ENCODE data around the gene VSIG10L. TPM values are rescaled to one million over a fixed set of nuclear protein-coding genes. Genes with fewer than 3 reads are reported as not detected.

Gene VSIG10L
- total RNA-seq = 1 to 10 TPM; 1.8 to 2.0 TPM

DNA sequence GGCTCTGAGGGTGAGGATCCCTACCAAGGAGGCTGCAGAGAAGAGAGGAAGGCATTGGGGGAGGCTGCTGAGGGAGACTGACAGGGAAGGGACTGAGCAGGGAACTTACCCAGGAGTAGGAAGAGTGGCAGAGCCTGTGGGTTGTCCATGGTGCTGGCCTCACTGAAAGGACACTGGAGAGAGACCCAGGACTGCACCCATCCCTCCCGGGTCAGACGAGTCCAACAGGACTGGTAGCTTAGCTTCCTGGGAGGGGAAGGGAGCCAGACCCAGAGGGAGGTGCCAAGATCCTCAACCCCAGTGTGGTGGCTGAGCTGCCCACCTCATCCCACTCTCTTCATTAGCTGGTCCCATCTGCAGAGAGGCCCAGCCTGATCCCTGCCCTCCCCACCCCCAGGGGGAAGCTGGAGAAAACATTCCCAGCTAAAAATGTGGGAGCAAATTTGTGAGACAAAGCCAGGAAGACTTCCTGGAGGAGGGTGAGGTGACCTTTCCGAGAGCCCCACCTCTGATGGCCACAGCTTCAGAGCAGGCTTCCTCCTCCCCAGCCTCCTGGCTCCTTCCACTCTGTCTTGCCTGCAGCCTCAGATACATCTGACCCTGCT is at the start of gene VSIG10L:
Gene VSIG10L, minus strand, starts transcription at position 164 of the 605 bp plus-strand sequence. Its CDS starts 15 bp downstream, at position 149.
- Mint-ChIP-seq H3K27me3 (ENCODE audit: low read depth) (peaks cover 3% of the 10 kb centered on the region), H3K4me3 (peak within 1 kb of the TSS; percentile 42), H3K27ac (peak within 1 kb of the TSS; percentile 1), H3K4me1 (ENCODE audit: low read depth) (peaks cover 24% of the 10 kb centered on the region), H3K36me3 (ENCODE audit: low read depth) (peaks cover 20% of the 10 kb centered on the region), H3K9me3 (ENCODE audit: insufficient read depth) (no peaks in the 10 kb centered on the region)
- ATAC-seq = no peak
- CTCF ChIA-PET = interaction anchor here (0.9 to 5.3 kb wide), 6 partner anchors 21 to 99 kb away, joined by 3 to 38 read pairs (median 4); partner anchors contain the start of gene ETFB
- no peak for DNase-seq
- POLR2A ChIA-PET = interaction anchor here (1.4 to 3.3 kb wide), 2 partner anchors 23 to 30 kb away, joined by 5 to 12 read pairs; partner anchors contain the start of gene NKG7

DNA sequence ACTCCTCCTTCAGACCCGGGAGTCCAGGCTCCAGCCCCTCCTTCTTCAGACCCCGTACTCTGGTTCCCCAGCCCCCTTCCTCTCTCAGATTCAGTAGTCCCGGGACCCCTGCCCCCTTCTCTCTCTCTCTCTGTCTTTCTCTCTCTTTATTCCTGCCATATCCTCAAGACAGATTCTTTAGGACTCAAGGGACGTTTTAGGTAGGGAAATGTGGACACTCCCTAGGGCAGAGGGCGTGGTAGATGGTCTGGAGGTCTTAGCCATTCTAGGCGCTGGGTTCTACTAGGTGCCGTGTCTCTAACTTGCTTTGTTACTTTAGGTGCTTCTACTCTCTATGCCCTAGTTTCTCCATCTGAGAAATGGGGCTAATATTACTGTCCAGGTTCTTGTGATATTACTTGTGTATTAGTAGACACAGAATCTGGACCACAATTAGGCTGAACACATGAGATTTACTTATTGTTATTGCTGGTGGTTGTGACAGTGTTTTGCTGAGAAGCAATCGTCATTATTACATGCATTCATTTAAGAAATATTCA is 49.2 kb upstream of the VSIG10L start:
- no peaks in the 10 kb centered on the region for H3K9me3 Mint-ChIP-seq (ENCODE audit: insufficient read depth)
- H3K27ac Mint-ChIP-seq = peak overlapping the region; percentile 78
- ATAC-seq = no peak
- no peaks in the 10 kb centered on the region for H3K27me3 Mint-ChIP-seq (ENCODE audit: low read depth)
- no peak overlapping the region for H3K4me3 Mint-ChIP-seq
- DNase-seq = no peak
- POLR2A ChIA-PET = interaction anchor here (0.7 kb wide), 1 partner anchor 11 kb away, joined by 3 read pairs; no protein-coding TSS in a partner anchor
- H3K4me1 Mint-ChIP-seq (ENCODE audit: low read depth) = peaks cover 53% of the 10 kb centered on the region
- CTCF ChIA-PET = interaction anchor here (0.8 kb wide), 1 partner anchor 52 kb away, joined by 3 read pairs; no protein-coding TSS in a partner anchor
- peaks cover 6% of the 10 kb centered on the region for H3K36me3 Mint-ChIP-seq (ENCODE audit: low read depth)

- no peak overlapping the region for H3K27ac Mint-ChIP-seq
- H3K27me3 Mint-ChIP-seq (ENCODE audit: low read depth) = no peaks in the 10 kb centered on the region
- ChIA-PET POLR2A (no interaction called here), CTCF (interaction anchor here (0.7 kb wide), 1 partner anchor 9 kb away, joined by 3 read pairs; no protein-coding TSS in a partner anchor)
- no peaks in the 10 kb centered on the region for H3K36me3 Mint-ChIP-seq (ENCODE audit: low read depth)
- peaks cover 36% of the 10 kb centered on the region for H3K4me1 Mint-ChIP-seq (ENCODE audit: low read depth)
- no peak overlapping the region for H3K4me3 Mint-ChIP-seq
- ATAC-seq = no peak
- DNase-seq = no peak
- no peaks in the 10 kb centered on the region for H3K9me3 Mint-ChIP-seq (ENCODE audit: insufficient read depth)
These were observed 47.2 kb upstream of the VSIG10L start for GRCh38 chr19:51389143-51389542.

GRCh38 chr19:51387924-51388389 is 46.0 kb upstream of the VSIG10L start, which contains the start of gene LIM2:
LIM2 (minus strand) TSS chr19:51387974; CDS start chr19:51387443, 531 bp downstream.
- DNase-seq (no peak), ATAC-seq (no peak)
- Mint-ChIP-seq H3K4me3 (no peak within 1 kb of the TSS), H3K27ac (peak within 1 kb of the TSS; percentile 45), H3K9me3 (ENCODE audit: insufficient read depth) (no peaks in the 10 kb centered on the region), H3K36me3 (ENCODE audit: low read depth) (no peaks in the 10 kb centered on the region), H3K4me1 (ENCODE audit: low read depth) (peaks cover 28% of the 10 kb centered on the region), H3K27me3 (ENCODE audit: low read depth) (no peaks in the 10 kb centered on the region)
- POLR2A ChIA-PET = no interaction called here
- CTCF ChIA-PET = no interaction called here

DNA sequence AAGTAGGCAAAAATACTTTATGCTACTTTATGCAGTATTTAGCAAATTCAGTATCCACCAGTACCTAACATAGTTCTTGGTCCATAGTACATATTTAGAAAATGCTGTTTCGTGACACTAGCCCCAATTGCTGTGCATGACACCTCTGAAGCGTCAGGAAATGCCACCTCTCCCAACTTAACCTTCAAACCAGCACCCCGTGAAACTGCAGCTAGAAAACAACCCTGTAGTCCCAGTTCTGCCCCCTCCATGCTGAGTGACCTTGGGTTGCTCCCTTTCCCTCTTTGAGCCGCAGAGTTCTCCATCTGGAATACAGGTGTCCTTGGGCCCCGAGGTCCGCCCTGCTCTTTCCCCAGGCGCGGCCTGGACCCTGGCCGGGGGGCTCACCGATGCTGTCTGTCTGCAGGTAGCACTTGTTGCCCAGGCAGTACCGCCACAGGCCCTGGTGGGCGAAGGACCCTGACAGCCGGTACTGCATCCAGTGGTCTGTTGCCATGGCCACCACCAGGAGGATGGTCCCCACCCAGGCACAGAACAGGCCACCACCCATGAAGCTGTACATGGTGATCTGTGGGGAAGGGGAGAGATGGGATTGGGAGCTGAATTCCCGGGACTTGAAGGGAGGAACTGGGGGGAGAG is 45.1 kb upstream of the VSIG10L start:
- CTCF ChIA-PET = no interaction called here
- no peak overlapping the region for H3K4me3 Mint-ChIP-seq

GRCh38 chr19:51382004-51382403 is 40.1 kb upstream of the VSIG10L start:
- no peaks in the 10 kb centered on the region for H3K9me3 Mint-ChIP-seq (ENCODE audit: insufficient read depth)
- ChIA-PET CTCF (interaction anchor here (1.6 kb wide), 1 partner anchor 14 kb away, joined by 6 read pairs; no protein-coding TSS in a partner anchor), POLR2A (interaction anchor here (1.5 kb wide), 1 partner anchor 9 kb away, joined by 6 read pairs; the partner anchor contains the start of gene NKG7)
- H3K4me3 Mint-ChIP-seq = no peak overlapping the region
- no peak for DNase-seq
- H3K4me1 Mint-ChIP-seq (ENCODE audit: low read depth) = peaks cover 26% of the 10 kb centered on the region
- no peak overlapping the region for H3K27ac Mint-ChIP-seq
- ATAC-seq = no peak
- no peaks in the 10 kb centered on the region for H3K27me3 Mint-ChIP-seq (ENCODE audit: low read depth)
- peaks cover 5% of the 10 kb centered on the region for H3K36me3 Mint-ChIP-seq (ENCODE audit: low read depth)

More for the DNA sequence above, 45.1 kb upstream of the VSIG10L start:
- H3K27ac Mint-ChIP-seq = peak overlapping the region; percentile 45
- H3K4me1 Mint-ChIP-seq (ENCODE audit: low read depth) = peaks cover 23% of the 10 kb centered on the region
- POLR2A ChIA-PET = no interaction called here
- H3K9me3 Mint-ChIP-seq (ENCODE audit: insufficient read depth) = no peaks in the 10 kb centered on the region
- H3K27me3 Mint-ChIP-seq (ENCODE audit: low read depth) = no peaks in the 10 kb centered on the region
- H3K36me3 Mint-ChIP-seq (ENCODE audit: low read depth) = peaks cover under 1% of the 10 kb centered on the region
- peak; percentile 33 for ATAC-seq
- DNase-seq = no peak

GRCh38 chr19:51380379-51380778 is 38.4 kb upstream of the VSIG10L start:
- DNase-seq = no peak
- CTCF ChIA-PET = interaction anchor here (1.6 kb wide), 1 partner anchor 15 kb away, joined by 6 read pairs; no protein-coding TSS in a partner anchor
- peaks cover 6% of the 10 kb centered on the region for H3K36me3 Mint-ChIP-seq (ENCODE audit: low read depth)
- peak overlapping the region; percentile 26 for H3K27ac Mint-ChIP-seq
- no peak for ATAC-seq
- POLR2A ChIA-PET = interaction anchor here (1.3 kb wide), 1 partner anchor 10 kb away, joined by 3 read pairs; the partner anchor contains the start of gene C19orf84
- H3K4me3 Mint-ChIP-seq = no peak overlapping the region
- H3K4me1 Mint-ChIP-seq (ENCODE audit: low read depth) = peaks cover 42% of the 10 kb centered on the region
- no peaks in the 10 kb centered on the region for H3K27me3 Mint-ChIP-seq (ENCODE audit: low read depth)
- no peaks in the 10 kb centered on the region for H3K9me3 Mint-ChIP-seq (ENCODE audit: insufficient read depth)

GRCh38 chr19:51377422-51377821 is 35.5 kb upstream of the VSIG10L start:
- ChIA-PET POLR2A (interaction anchor here (4.0 kb wide), 1 partner anchor 18 kb away, joined by 18 read pairs; no protein-coding TSS in a partner anchor), CTCF (no interaction called here)
- H3K4me3 Mint-ChIP-seq = no peak overlapping the region
- no peaks in the 10 kb centered on the region for H3K27me3 Mint-ChIP-seq (ENCODE audit: low read depth)
- H3K27ac Mint-ChIP-seq = no peak overlapping the region
- H3K36me3 Mint-ChIP-seq (ENCODE audit: low read depth) = peaks cover 21% of the 10 kb centered on the region
- H3K4me1 Mint-ChIP-seq (ENCODE audit: low read depth) = peaks cover 71% of the 10 kb centered on the region
- no peaks in the 10 kb centered on the region for H3K9me3 Mint-ChIP-seq (ENCODE audit: insufficient read depth)
- no peak for ATAC-seq
- DNase-seq = no peak

DNA sequence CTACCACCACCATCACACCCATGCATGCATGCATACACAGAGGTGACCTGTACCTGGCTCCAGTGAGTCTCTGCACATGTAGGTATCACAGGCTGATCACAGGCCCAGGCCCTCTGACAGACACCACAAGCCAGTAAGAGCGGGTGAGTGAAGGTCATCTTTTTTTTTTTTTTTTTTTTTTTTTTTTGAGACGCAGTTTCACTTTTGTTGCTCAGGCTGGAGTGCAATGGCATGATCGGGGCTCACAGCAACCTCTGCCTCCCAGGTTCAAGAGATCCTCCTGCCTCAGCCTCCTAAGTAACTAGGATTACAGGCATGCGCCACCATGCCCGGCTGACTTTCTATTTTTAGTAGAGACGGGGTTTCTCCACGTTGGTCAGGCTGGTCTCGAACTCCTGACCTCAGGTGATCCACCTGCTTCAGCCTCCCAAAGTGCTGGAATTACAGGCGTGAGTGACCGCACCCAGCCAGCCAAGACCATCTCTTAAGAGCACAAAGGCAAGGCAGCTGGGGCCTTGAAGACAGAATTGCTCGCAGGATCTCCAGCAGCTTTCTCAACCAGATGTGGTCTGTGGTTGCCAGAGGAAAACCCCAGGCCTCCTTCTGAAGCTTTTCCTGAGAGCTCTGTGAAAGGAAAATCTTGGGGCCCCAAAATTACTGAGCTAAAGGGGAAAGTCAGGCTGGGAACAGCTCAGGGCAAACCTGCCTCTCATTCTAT is 33.7 kb upstream of the VSIG10L start:
- Mint-ChIP-seq H3K4me3 (peak overlapping the region; percentile 66), H3K36me3 (ENCODE audit: low read depth) (peaks cover 28% of the 10 kb centered on the region), H3K4me1 (ENCODE audit: low read depth) (peaks cover 74% of the 10 kb centered on the region), H3K9me3 (ENCODE audit: insufficient read depth) (no peaks in the 10 kb centered on the region), H3K27ac (peak overlapping the region; percentile 100), H3K27me3 (ENCODE audit: low read depth) (no peaks in the 10 kb centered on the region)
- CTCF ChIA-PET = interaction anchor here (1.8 kb wide), 1 partner anchor 23 kb away, joined by 6 read pairs; no protein-coding TSS in a partner anchor
- no peak for ATAC-seq
- POLR2A ChIA-PET = interaction anchor here (1.0 to 4.0 kb wide), 2 partner anchors 10 to 19 kb away, joined by 3 to 18 read pairs; no protein-coding TSS in a partner anchor
- DNase-seq = peak; percentile 66

GRCh38 chr19:51372649-51373504 is 30.9 kb upstream of the VSIG10L start, which contains the start of gene NKG7:
NKG7 (minus strand) TSS chr19:51372654; CDS start chr19:51372535, 119 bp downstream.
- peak within 1 kb of the TSS; percentile 100 for H3K27ac Mint-ChIP-seq
- peak; percentile 81 for ATAC-seq
- ChIA-PET CTCF (interaction anchor here (1.1 to 5.8 kb wide), 6 partner anchors 22 to 214 kb away, joined by 3 to 39 read pairs (median 5); no protein-coding TSS in a partner anchor), POLR2A (interaction anchor here (0.7 to 5.6 kb wide), 8 partner anchors 9 to 69 kb away, joined by 3 to 68 read pairs (median 6); partner anchors contain the start of gene VSIG10L)
- peaks cover 40% of the 10 kb centered on the region for H3K36me3 Mint-ChIP-seq (ENCODE audit: low read depth)
- no peaks in the 10 kb centered on the region for H3K9me3 Mint-ChIP-seq (ENCODE audit: insufficient read depth)
- H3K4me1 Mint-ChIP-seq (ENCODE audit: low read depth) = peaks cover 83% of the 10 kb centered on the region
- peak; percentile 95 for DNase-seq
- H3K27me3 Mint-ChIP-seq (ENCODE audit: low read depth) = no peaks in the 10 kb centered on the region
- peak within 1 kb of the TSS; percentile 96 for H3K4me3 Mint-ChIP-seq

All from activated CD8-positive, alpha-beta T cell treated with anti-CD3 and anti-CD28 coated beads, Interleukin-2, amount 10 ng/mL, durations not matched to agents 7 days and 5 days (primary cell).